ENCODE data around the gene B4GALNT2. TPM values are rescaled to one million over a fixed set of nuclear protein-coding genes. Genes with fewer than 3 reads are reported as not detected.

Gene B4GALNT2
- total and polyA plus RNA-seq, 2 experiments from 2014 or later: not detected

- no peak for TF ChIP-seq CTCF (IDR thresholded peaks at IDR 0.05; ENCODE audit: low read depth, low read length)
- H3K9me3 ChIP-seq (ENCODE audit: low read depth): no peaks in the 10 kb centered on the region
- no peaks in the 10 kb centered on the region for H3K27me3 ChIP-seq
- no peak overlapping the region for H3K4me3 ChIP-seq
- DNase-seq (ENCODE audit: low read depth in 1 of 2, low spot score in 1 of 2): no peak
- no peaks in the 10 kb centered on the region for H3K36me3 ChIP-seq
- H3K4me1 ChIP-seq (ENCODE audit: low read depth): no peaks in the 10 kb centered on the region
- no peak overlapping the region for H3K27ac ChIP-seq
Measured at GRCh38 chr17:49195751-49196150, 63.2 kb downstream of the B4GALNT2 start.

GRCh38 chr17:49196520-49196919 is 64.0 kb downstream of the B4GALNT2 start:
- H3K9me3 ChIP-seq (ENCODE audit: low read depth): no peaks in the 10 kb centered on the region
- no peak overlapping the region for H3K27ac ChIP-seq
- no peak for DNase-seq (ENCODE audit: low read depth in 1 of 2, low spot score in 1 of 2)
- no peaks in the 10 kb centered on the region for H3K36me3 ChIP-seq
- no peaks in the 10 kb centered on the region for H3K27me3 ChIP-seq
- H3K4me1 ChIP-seq (ENCODE audit: low read depth): no peaks in the 10 kb centered on the region
- TF ChIP-seq CTCF (IDR thresholded peaks at IDR 0.05; ENCODE audit: low read depth, low read length): no peak
- no peak overlapping the region for H3K4me3 ChIP-seq

- Histone ChIP-seq H3K9me3 (ENCODE audit: low read depth) (no peaks in the 10 kb centered on the region), H3K27me3 (no peaks in the 10 kb centered on the region), H3K27ac (no peak overlapping the region), H3K4me1 (ENCODE audit: low read depth) (no peaks in the 10 kb centered on the region), H3K4me3 (no peak overlapping the region), H3K36me3 (no peaks in the 10 kb centered on the region)
- DNase-seq (ENCODE audit: low read depth in 1 of 2, low spot score in 1 of 2): no peak
- no peak for TF ChIP-seq CTCF (IDR thresholded peaks at IDR 0.05; ENCODE audit: low read depth, low read length)
Measured at GRCh38 chr17:49197346-49197998, 64.9 kb downstream of the B4GALNT2 start.

- Histone ChIP-seq H3K4me3 (no peak overlapping the region), H3K36me3 (no peaks in the 10 kb centered on the region), H3K27ac (no peak overlapping the region), H3K9me3 (ENCODE audit: low read depth) (no peaks in the 10 kb centered on the region), H3K4me1 (ENCODE audit: low read depth) (no peaks in the 10 kb centered on the region), H3K27me3 (no peaks in the 10 kb centered on the region)
- TF ChIP-seq CTCF (IDR thresholded peaks at IDR 0.05; ENCODE audit: low read depth, low read length): no peak
- no peak for DNase-seq (ENCODE audit: low read depth in 1 of 2, low spot score in 1 of 2)
Measured at GRCh38 chr17:49198211-49198610, 65.6 kb downstream of the B4GALNT2 start.

GRCh38 chr17:49200423-49201083 is 68.0 kb downstream of the B4GALNT2 start:
- no peak for DNase-seq (ENCODE audit: low read depth in 1 of 2, low spot score in 1 of 2)
- no peaks in the 10 kb centered on the region for H3K36me3 ChIP-seq
- H3K9me3 ChIP-seq (ENCODE audit: low read depth): no peaks in the 10 kb centered on the region
- H3K27me3 ChIP-seq: peaks cover 8% of the 10 kb centered on the region
- H3K4me3 ChIP-seq: no peak overlapping the region
- no peak overlapping the region for H3K27ac ChIP-seq
- no peak for TF ChIP-seq CTCF (IDR thresholded peaks at IDR 0.05; ENCODE audit: low read depth, low read length)
- H3K4me1 ChIP-seq (ENCODE audit: low read depth): no peaks in the 10 kb centered on the region
